Pancreas (tissue), 10 donors: ENCODE measurements around the gene IQSEC1. TPM values are rescaled to one million over a fixed set of nuclear protein-coding genes. Genes with fewer than 3 reads are reported as not detected.

Experiments
- ATAC-seq, 4 donors: fragments of 200-7000 bp; cut with Tn5 transposase; one replicate each; pipeline versions ENCODE4 v1.8.0 to v1.9.1; 2020; ENCODE audit warnings: mild to moderate bottlenecking in 4 of 4, moderate library complexity in 4 of 4
- DNase-seq, 6 donors: peaks; one replicate each; pipeline ENCODE4 v3.0.0-alpha.2; 2020
- FAIRE-seq: peaks from 2 replicates; lab custom pipeline; 2012; peaks lifted over from hg19 to GRCh38; lab: Jason Lieb, UNC
- H3K27ac ChIP-seq, 4 donors: fragments of 200-600 bp; sonication (generic); 1 replicate in 3 of 4; 2 replicates in 1 of 4; pipeline versions ENCODE4 v1.5.0 to v1.8.0; 2020
- H3K27me3 ChIP-seq, 4 donors: fragments of 200-600 bp; one replicate each; pipeline ENCODE4 v1.8.0; 2021
- H3K36me3 ChIP-seq, 3 donors: fragments of 200-600 bp; sonication (generic) in 1 of 3; one replicate each; pipeline versions ENCODE4 v1.5.0 to v1.8.0; 2020 to 2021
- H3K4me1 ChIP-seq, 3 donors: fragments of 200-600 bp; one replicate each; pipeline ENCODE4 v1.8.0; 2021
- H3K4me3 ChIP-seq, 4 donors: fragments of 200-600 bp; sonication (generic) in 2 of 4; one replicate each; pipeline versions ENCODE4 v1.5.0 to v1.8.0; 2020 to 2021
- H3K9me3 ChIP-seq, 4 donors: fragments of 200-600 bp; one replicate each; pipeline ENCODE4 v1.8.0; 2021
- CTCF ChIP-seq, 4 donors: fragments of 200-600 bp; sonication (generic) in 3 of 4; IDR thresholded peaks; one replicate each; pipeline versions ENCODE4 v1.5.0 to v1.8.0; 2021; ENCODE audit warnings: antibody characterized with exemption in 4 of 4
- WGBS, 2 donors: extraction: QIAGEN DNeasy Blood & Tissue Kit; methylation state at CpG; one replicate each; pipeline ENCODE4 v1.1.7; 2013; 5-methylcytosine and 5-hydroxymethylcytosine counted together
- intact Hi-C, 3 donors: fragments of 100-400 bp; cut with DNase I; formaldehyde crosslinking; loops; one replicate each; pipeline versions ENCODE4 v1.11.1 to v1.14.2; 2022
- polyA plus RNA-seq, 2 donors: library from polyadenylated mRNA; stranded (reverse); fragments of 200-250 nt; gene quantifications; one replicate each; pipeline ENCODE4 v1.2.3, GENCODE V29; 2013
- total RNA-seq, 6 donors: library from RNA; stranded (reverse); fragmentation: NEBNext Ultra II Directional in 4 of 6; extraction: Animal tissue kit (Norgen Biotek cat#: 25700) in 4 of 6; gene quantifications; one replicate each; pipeline versions ENCODE4 v1.2.1 to v1.2.4, GENCODE V29; 2021 to 2023
- donor health status: healthy with polysubstance abuse.
- donor health status: DM: no; HTN: no; CAD: no; lungs with moderate emphysema.
- donor health status: DM: no; HTN: no; CAD: no.
- donor health status: control.
- donor health status: control.
- donor health status: Bipolar disorder and iron deficiency.
- donor health status: DM: yes; HTN: yes; CAD: no.
- donor health status: DM: no; HTN: no; CAD: no.
- donor health status: DM: no; HTN: no; CAD: no.
- donor health status: DM: yes; HTN: yes; CAD: no.

Gene IQSEC1
- total and polyA plus RNA-seq, 8 donors: 15.0 to 27.9 (median 23.1) TPM

- no peaks in the 10 kb centered on the region for H3K36me3 ChIP-seq
- H3K27ac ChIP-seq: no peak overlapping the region
- H3K4me3 ChIP-seq: no peak overlapping the region
- 90 to 95% methylated on average over 8 of the region's 8 CpGs for WGBS, 2 donors
- H3K27me3 ChIP-seq: no peaks in the 10 kb centered on the region
- TF ChIP-seq CTCF (IDR thresholded peaks at IDR 0.05): no peak
- H3K4me1 ChIP-seq: peaks cover 4 to 16% (median 13%) of the 10 kb centered on the region in 3 donors
- DNase-seq (peak in 1 of 6 donors; percentile 46), ATAC-seq (no peak), FAIRE-seq (no peak)
- H3K9me3 ChIP-seq: no peaks in the 10 kb centered on the region
- intact Hi-C loops: loop anchor here in 1 of 3 donors (10.0 kb wide), 1 partner anchor 159 kb away; no protein-coding TSS in a partner anchor
These were observed 42.3 kb upstream of the IQSEC1 start for GRCh38 chr3:13115576-13115910.

- Histone ChIP-seq H3K4me1 (peaks cover 4 to 16% (median 13%) of the 10 kb centered on the region in 3 donors), H3K27ac (no peak overlapping the region), H3K9me3 (no peaks in the 10 kb centered on the region), H3K4me3 (no peak overlapping the region), H3K36me3 (no peaks in the 10 kb centered on the region), H3K27me3 (no peaks in the 10 kb centered on the region)
- no peak for FAIRE-seq
- 72 to 73% methylated on average over 14 of the region's 14 CpGs for WGBS, 2 donors
- ATAC-seq: no peak
- no peak for TF ChIP-seq CTCF (IDR thresholded peaks at IDR 0.05)
- intact Hi-C loops: loop anchor here in 1 of 3 donors (10.0 kb wide), 1 partner anchor 160 kb away; no protein-coding TSS in a partner anchor
- DNase-seq: peak in 1 of 6 donors; percentile 44
These were observed 41.8 kb upstream of the IQSEC1 start for GRCh38 chr3:13114811-13115575.

GRCh38 chr3:13113346-13114330 is 40.4 kb upstream of the IQSEC1 start:
- Histone ChIP-seq H3K4me1 (peaks cover 4 to 16% (median 13%) of the 10 kb centered on the region in 3 donors), H3K9me3 (no peaks in the 10 kb centered on the region), H3K36me3 (no peaks in the 10 kb centered on the region), H3K27ac (no peak overlapping the region), H3K27me3 (no peaks in the 10 kb centered on the region), H3K4me3 (no peak overlapping the region)
- intact Hi-C loops: loop anchor here in 1 of 3 donors (10.0 kb wide), 1 partner anchor 161 kb away; no protein-coding TSS in a partner anchor
- ATAC-seq (no peak), FAIRE-seq (no peak), DNase-seq (peak in 2 of 6 donors; percentile 6 to 50)
- WGBS, 2 donors: 89 to 92% methylated on average over 27 of the region's 27 CpGs
- TF ChIP-seq CTCF (IDR thresholded peaks at IDR 0.05): no peak

GRCh38 chr3:13112521-13113345 is 39.5 kb upstream of the IQSEC1 start:
- no peak for TF ChIP-seq CTCF (IDR thresholded peaks at IDR 0.05)
- no peaks in the 10 kb centered on the region for H3K9me3 ChIP-seq
- intact Hi-C loops: loop anchor here in 1 of 3 donors (10.0 kb wide), 1 partner anchor 162 kb away; no protein-coding TSS in a partner anchor
- WGBS, 2 donors: 75 to 79% methylated on average over 16 of the region's 16 CpGs
- ATAC-seq: peak in 2 of 4 donors; percentile 3 to 9
- DNase-seq: peak in 1 of 6 donors; percentile 30
- peak overlapping the region in 3 of 4 donors; percentile 26 to 61 (median 38) for H3K27ac ChIP-seq
- no peaks in the 10 kb centered on the region for H3K36me3 ChIP-seq
- H3K27me3 ChIP-seq: no peaks in the 10 kb centered on the region
- H3K4me1 ChIP-seq: peaks cover 4 to 16% (median 13%) of the 10 kb centered on the region in 3 donors
- no peak for FAIRE-seq
- H3K4me3 ChIP-seq: no peak overlapping the region
